Prostate gland (tissue), 2 donors: ENCODE results near the gene SLC51A.

ENCODE experiments used
- CTCF ChIP-seq, 4 experiments: fragments of 200-600 bp in 2 of 4; fragments of 450-650 bp in 2 of 4; sonication (generic) in 2 of 4; IDR thresholded peaks; 1 replicate in 3 of 4; 2 replicates in 1 of 4; pipeline ENCODE4 v1.5.1; 2016 to 2019; ENCODE audit warnings: antibody characterized with exemption in 4 of 4, mild to moderate bottlenecking in 2 of 4, moderate library complexity in 2 of 4
- POLR2A ChIP-seq: fragments of 450-650 bp; IDR thresholded peaks from one replicate; pipeline ENCODE4 v1.6.1; 2016; ENCODE audit warnings: antibody characterized with exemption, mild to moderate bottlenecking

- TF ChIP-seq POLR2A = no peak
- TF ChIP-seq CTCF (IDR thresholded peaks at IDR 0.05) = no peak
These were observed 777 bp upstream of the SLC51A start for GRCh38 chr3:196215493-196216020.
